Measurements from ENCODE around the gene PALD1.
A peak's percentile ranks its signal among the peaks of the same experiment; 100 is the strongest.

PALD1 gene

GRCh38 chr10:70487824-70488223, 9.3 kb downstream of the PALD1 start:
- no peak overlapping the region for H3K9ac ChIP-seq (ENCODE audit: low read length)
- H3K79me2 ChIP-seq (ENCODE audit: insufficient read depth, low read length) = peaks cover 65% of the 10 kb centered on the region
- peaks cover 14% of the 10 kb centered on the region for H3K36me3 ChIP-seq (ENCODE audit: low read length)
- peak overlapping the region; percentile 100 for H3K4me2 ChIP-seq (ENCODE audit: low read depth, low read length, poor library complexity, severe bottlenecking)
- no peak for TF ChIP-seq EZH2phosphoT487 (conservative IDR thresholded peaks at IDR 0.05; ENCODE audit: low read length)
- no peak for TF ChIP-seq CTCF (IDR thresholded peaks at IDR 0.05; ENCODE audit: insufficient read depth, low read length, poor library complexity, severe bottlenecking)
- H4K20me1 ChIP-seq (ENCODE audit: low read depth, low read length) = no peaks in the 10 kb centered on the region
- H3F3A ChIP-seq (ENCODE audit: insufficient read depth) = peaks cover 65% of the 10 kb centered on the region
- no peaks in the 10 kb centered on the region for H3K27me3 ChIP-seq (ENCODE audit: low read length)
- H3K4me3 ChIP-seq (ENCODE audit: insufficient read depth, low read length, poor library complexity, severe bottlenecking) = no peak overlapping the region
- H3K27ac ChIP-seq (ENCODE audit: low read depth, low read length) = peak overlapping the region; percentile 100
- H3K9me3 ChIP-seq (ENCODE audit: insufficient read depth, low read length) = no peaks in the 10 kb centered on the region
- H3K9me2 ChIP-seq (replicated peaks; ENCODE audit: insufficient read depth, low read length) = no peaks in the 10 kb centered on the region
- H2AFZ ChIP-seq (ENCODE audit: low read depth, low read length, severe bottlenecking) = no peak overlapping the region

DNA sequence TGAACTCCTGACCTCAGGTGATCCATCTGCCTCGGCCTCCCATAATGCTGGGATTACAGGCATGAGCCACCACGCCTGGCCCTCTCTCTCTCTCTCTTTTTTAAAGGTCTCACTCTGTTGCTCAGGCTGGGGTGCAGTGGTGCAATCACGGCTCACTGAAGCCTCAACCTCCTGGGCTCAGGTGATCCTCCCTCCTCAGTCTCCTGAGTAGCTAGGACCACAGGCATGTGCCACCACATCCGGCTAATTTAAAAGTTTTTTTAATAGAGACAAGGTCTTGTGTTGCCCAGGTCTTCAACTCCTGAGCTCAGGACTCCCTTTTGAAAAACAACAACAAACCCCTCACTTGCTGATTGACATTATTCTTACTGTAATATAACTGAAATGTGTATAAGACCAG, 11.6 kb downstream of the PALD1 start:
- H3K9ac ChIP-seq (ENCODE audit: low read length) = peak overlapping the region; percentile 69
- no peaks in the 10 kb centered on the region for H3K27me3 ChIP-seq (ENCODE audit: low read length)
- H3K4me2 ChIP-seq (ENCODE audit: low read depth, low read length, poor library complexity, severe bottlenecking) = peak overlapping the region; percentile 100
- H4K20me1 ChIP-seq (ENCODE audit: low read depth, low read length) = no peaks in the 10 kb centered on the region
- H3K9me3 ChIP-seq (ENCODE audit: insufficient read depth, low read length) = no peaks in the 10 kb centered on the region
- H3F3A ChIP-seq (ENCODE audit: insufficient read depth) = peaks cover 83% of the 10 kb centered on the region
- H3K36me3 ChIP-seq (ENCODE audit: low read length) = peaks cover 14% of the 10 kb centered on the region
- peak overlapping the region; percentile 100 for H3K27ac ChIP-seq (ENCODE audit: low read depth, low read length)
- peaks cover 74% of the 10 kb centered on the region for H3K79me2 ChIP-seq (ENCODE audit: insufficient read depth, low read length)
- H2AFZ ChIP-seq (ENCODE audit: low read depth, low read length, severe bottlenecking) = no peak overlapping the region
- no peak for TF ChIP-seq EZH2phosphoT487 (conservative IDR thresholded peaks at IDR 0.05; ENCODE audit: low read length)
- no peak for TF ChIP-seq CTCF (IDR thresholded peaks at IDR 0.05; ENCODE audit: insufficient read depth, low read length, poor library complexity, severe bottlenecking)
- H3K4me3 ChIP-seq (ENCODE audit: insufficient read depth, low read length, poor library complexity, severe bottlenecking) = peak overlapping the region; percentile 37
- H3K9me2 ChIP-seq (replicated peaks; ENCODE audit: insufficient read depth, low read length) = no peaks in the 10 kb centered on the region

DNA sequence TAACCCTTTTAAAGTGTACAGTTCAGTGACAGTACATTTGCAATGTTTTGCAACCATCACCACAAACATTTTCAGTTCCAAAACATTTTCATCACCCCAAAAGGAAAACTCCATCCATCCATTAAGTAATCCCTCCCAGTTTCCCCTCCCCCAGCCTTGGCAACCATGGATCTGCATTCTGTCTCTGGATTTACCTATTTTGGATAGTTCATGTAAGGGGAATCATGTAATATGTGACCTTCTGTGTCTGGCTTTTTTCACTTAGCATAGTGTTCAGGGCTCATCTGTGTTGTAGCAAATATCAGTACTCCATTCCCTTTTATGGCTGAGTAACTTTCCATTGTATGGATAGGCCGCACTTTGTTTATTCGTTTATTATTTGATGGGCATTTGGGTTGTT, 13.0 kb downstream of the PALD1 start:
- Histone ChIP-seq H3K9ac (ENCODE audit: low read length) (peak overlapping the region; percentile 69), H3K9me2 (replicated peaks; ENCODE audit: insufficient read depth, low read length) (no peaks in the 10 kb centered on the region), H4K20me1 (ENCODE audit: low read depth, low read length) (no peaks in the 10 kb centered on the region), H3K27ac (ENCODE audit: low read depth, low read length) (peak overlapping the region; percentile 100), H3K9me3 (ENCODE audit: insufficient read depth, low read length) (no peaks in the 10 kb centered on the region), H3K27me3 (ENCODE audit: low read length) (no peaks in the 10 kb centered on the region), H3K4me2 (ENCODE audit: low read depth, low read length, poor library complexity, severe bottlenecking) (peak overlapping the region; percentile 100), H3K79me2 (ENCODE audit: insufficient read depth, low read length) (peaks cover 77% of the 10 kb centered on the region), H3K36me3 (ENCODE audit: low read length) (peaks cover 10% of the 10 kb centered on the region; the same call in 1 of the 2 replicates), H3F3A (ENCODE audit: insufficient read depth) (peaks cover 89% of the 10 kb centered on the region), H3K4me3 (ENCODE audit: insufficient read depth, low read length, poor library complexity, severe bottlenecking) (peak overlapping the region; percentile 12), H2AFZ (ENCODE audit: low read depth, low read length, severe bottlenecking) (no peak overlapping the region)
- TF ChIP-seq CTCF (IDR thresholded peaks at IDR 0.05; ENCODE audit: insufficient read depth, low read length, poor library complexity, severe bottlenecking) (no peak), EZH2phosphoT487 (conservative IDR thresholded peaks at IDR 0.05; ENCODE audit: low read length) (no peak)

Measured in SU-DHL-6 (cell line).